Aorta (tissue), 5 donors: ENCODE results near the gene CD200R1L. TPM values are rescaled to one million over a fixed set of nuclear protein-coding genes. Genes with fewer than 3 reads are reported as not detected.
A peak's percentile ranks its signal among the peaks of the same experiment; 100 is the strongest.
"Not testable (repeated sequence)": the region's sequence is repeated elsewhere in the genome, so short reads cannot be mapped to it uniquely, and the experiment has no call there.

ENCODE experiments used
- ATAC-seq: fragments of 200-7000 bp; cut with Tn5 transposase; one replicate; pipeline ENCODE4 v1.9.1; 2022; ENCODE audit warnings: moderate library complexity; ENCODE audit not compliant: low FRiP score
- DNase-seq, 2 donors: peaks; one replicate each; pipeline ENCODE4 v3.0.0-alpha.2; 2020
- H3K27ac ChIP-seq, 2 donors: one replicate each; pipeline ENCODE4 v1.5.1; 2013; ENCODE audit warnings: low read length in 2 of 2, mild to moderate bottlenecking in 2 of 2, moderate library complexity in 2 of 2, control low read depth in 1 of 2, inconsistent platforms in 1 of 2, low read depth in 1 of 2
- H3K27me3 ChIP-seq, 2 donors: one replicate each; pipeline ENCODE4 v1.6.1; 2013; ENCODE audit warnings: control low read depth in 1 of 2, low read length in 1 of 2, mild to moderate bottlenecking in 1 of 2, moderate library complexity in 1 of 2; ENCODE audit not compliant: insufficient read depth in 2 of 2, control insufficient read depth in 1 of 2
- H3K36me3 ChIP-seq, 2 donors: one replicate each; pipeline ENCODE4 v1.6.1; 2013; ENCODE audit warnings: control low read depth in 1 of 2, low read length in 1 of 2, mild to moderate bottlenecking in 1 of 2; ENCODE audit not compliant: insufficient read depth in 2 of 2, control insufficient read depth in 1 of 2
- H3K4me1 ChIP-seq, 2 donors: one replicate each; pipeline ENCODE4 v1.6.1; 2013; ENCODE audit warnings: low read length in 2 of 2, control low read depth in 1 of 2, mild to moderate bottlenecking in 1 of 2, moderate library complexity in 1 of 2; ENCODE audit not compliant: insufficient read depth in 2 of 2, control insufficient read depth in 1 of 2
- H3K4me3 ChIP-seq, 2 donors: one replicate each; pipeline ENCODE4 v1.5.1; 2013; ENCODE audit warnings: low read length in 2 of 2, control low read depth in 1 of 2, mild to moderate bottlenecking in 1 of 2
- H3K9me3 ChIP-seq: one replicate; pipeline ENCODE4 v1.6.1; 2013; ENCODE audit warnings: mild to moderate bottlenecking, low read length; ENCODE audit not compliant: control insufficient read depth
- WGBS, 2 donors: extraction: QIAGEN DNeasy Blood & Tissue Kit; methylation state at CpG; one replicate each; pipeline ENCODE4 v1.1.7; 2013; 5-methylcytosine and 5-hydroxymethylcytosine counted together
- intact Hi-C, 2 donors: fragments of 100-400 bp; cut with DNase I; formaldehyde crosslinking; loops; one replicate each; pipeline versions ENCODE4 v1.14.2 to v1.15.0; 2022
- polyA plus RNA-seq, 2 donors: library from polyadenylated mRNA; stranded (reverse); fragments of 200-250 nt; gene quantifications; one replicate each; pipeline ENCODE4 v1.2.3, GENCODE V29; 2013
- total RNA-seq, 2 donors: library from RNA; stranded (reverse); fragmentation: NEBNext Ultra II Directional; extraction: Animal tissue kit (Norgen Biotek cat#: 25700); gene quantifications; one replicate each; pipeline ENCODE4 v1.2.1, GENCODE V29; 2021
- donor health status: healthy with polysubstance abuse.
- donor health status: Bipolar disorder and iron deficiency.
- donor health status: DM: no; HTN: no; CAD: no.
- donor health status: DM: no; HTN: no; CAD: no.
- donor health status: DM: yes; HTN: yes; CAD: no.

CD200R1L gene
- total and polyA plus RNA-seq, 4 donors = not detected

GRCh38 chr3:112871735-112872134 is 25.1 kb upstream of the CD200R1L start:
- ATAC-seq = peak; percentile 38
- Histone ChIP-seq H3K4me1 (no peaks in the 10 kb centered on the region), H3K36me3 (no peaks in the 10 kb centered on the region), H3K4me3 (no peak overlapping the region), H3K27me3 (no peaks in the 10 kb centered on the region), H3K9me3 (peaks cover 6% of the 10 kb centered on the region), H3K27ac (no peak overlapping the region)
- no peak for DNase-seq
- 79 to 81% methylated on average over 3 of the region's 3 CpGs for WGBS, 2 donors
- intact Hi-C loops = no loop called here

GRCh38 chr3:112865757-112866156 is 19.1 kb upstream of the CD200R1L start:
- ATAC-seq = no peak
- no peaks in the 10 kb centered on the region for H3K36me3 ChIP-seq
- WGBS, 2 donors = 65 to 67% methylated on average over 2 of the region's 2 CpGs
- intact Hi-C loops = no loop called here
- no peaks in the 10 kb centered on the region for H3K27me3 ChIP-seq
- H3K4me3 ChIP-seq = no peak overlapping the region
- no peaks in the 10 kb centered on the region for H3K4me1 ChIP-seq
- DNase-seq = no peak
- peaks cover 3% of the 10 kb centered on the region for H3K9me3 ChIP-seq
- H3K27ac ChIP-seq = no peak overlapping the region

GRCh38 chr3:112860898-112861297 is 14.2 kb upstream of the CD200R1L start:
- no peaks in the 10 kb centered on the region for H3K4me1 ChIP-seq
- intact Hi-C loops = no loop called here
- H3K36me3 ChIP-seq = no peaks in the 10 kb centered on the region
- H3K9me3 ChIP-seq = peaks cover 3% of the 10 kb centered on the region
- H3K4me3 ChIP-seq = no peak overlapping the region
- DNase-seq (no peak), ATAC-seq (no peak)
- H3K27ac ChIP-seq = no peak overlapping the region
- no peaks in the 10 kb centered on the region for H3K27me3 ChIP-seq

- intact Hi-C loops = no loop called here
- no peak overlapping the region for H3K4me3 ChIP-seq
- no peaks in the 10 kb centered on the region for H3K36me3 ChIP-seq
- WGBS, 2 donors = 69 to 80% methylated on average over 2 of the region's 2 CpGs
- H3K9me3 ChIP-seq = peaks cover 3% of the 10 kb centered on the region
- no peak for ATAC-seq
- H3K4me1 ChIP-seq = no peaks in the 10 kb centered on the region
- H3K27me3 ChIP-seq = no peaks in the 10 kb centered on the region
- H3K27ac ChIP-seq = no peak overlapping the region
- DNase-seq = no peak
Observed at GRCh38 chr3:112858410-112859069, 11.9 kb upstream of the CD200R1L start.

GRCh38 chr3:112857526-112857925 is 10.9 kb upstream of the CD200R1L start:
- no peak for DNase-seq
- H3K4me3 ChIP-seq = no peak overlapping the region
- no peaks in the 10 kb centered on the region for H3K27me3 ChIP-seq
- H3K4me1 ChIP-seq = no peaks in the 10 kb centered on the region
- no peaks in the 10 kb centered on the region for H3K36me3 ChIP-seq
- no peak for ATAC-seq
- H3K27ac ChIP-seq = no peak overlapping the region
- intact Hi-C loops = no loop called here
- H3K9me3 ChIP-seq = peaks cover 3% of the 10 kb centered on the region

- no peaks in the 10 kb centered on the region for H3K27me3 ChIP-seq
- DNase-seq (no peak), ATAC-seq (no peak)
- no peaks in the 10 kb centered on the region for H3K36me3 ChIP-seq
- no peaks in the 10 kb centered on the region for H3K4me1 ChIP-seq
- intact Hi-C loops = no loop called here
- no peak overlapping the region for H3K4me3 ChIP-seq
- H3K27ac ChIP-seq = no peak overlapping the region
- H3K9me3 ChIP-seq = peaks cover 3% of the 10 kb centered on the region
Observed at GRCh38 chr3:112856537-112856936, 9.9 kb upstream of the CD200R1L start.

- H3K9me3 ChIP-seq = peaks cover 3% of the 10 kb centered on the region
- no peak for DNase-seq
- intact Hi-C loops = no loop called here
- no peak overlapping the region for H3K4me3 ChIP-seq
- no peaks in the 10 kb centered on the region for H3K27me3 ChIP-seq
- H3K36me3 ChIP-seq = no peaks in the 10 kb centered on the region
- no peak overlapping the region for H3K27ac ChIP-seq
- ATAC-seq = no peak
- no peaks in the 10 kb centered on the region for H3K4me1 ChIP-seq
Observed at GRCh38 chr3:112855883-112856282, 9.2 kb upstream of the CD200R1L start.

GRCh38 chr3:112855074-112855473 is 8.4 kb upstream of the CD200R1L start:
- intact Hi-C loops, H3K4me3 ChIP-seq, H3K4me1 ChIP-seq, H3K27ac ChIP-seq, H3K27me3 ChIP-seq, H3K36me3 ChIP-seq, H3K9me3 ChIP-seq, ATAC-seq, DNase-seq: not testable (repeated sequence)
- WGBS, 2 donors = 68 to 82% methylated on average over 3 of the region's 3 CpGs

GRCh38 chr3:112848196-112848595 is 1.5 kb upstream of the CD200R1L start:
- 44 to 54% methylated on average over 3 of the region's 3 CpGs for WGBS, 2 donors
- H3K36me3 ChIP-seq = no peaks in the 10 kb centered on the region

More at GRCh38 chr3:112848196-112848595, 1.5 kb upstream of the CD200R1L start:
- ATAC-seq (no peak), DNase-seq (no peak)
- intact Hi-C loops = no loop called here
- no peaks in the 10 kb centered on the region for H3K27me3 ChIP-seq
- H3K4me3 ChIP-seq = no peak overlapping the region
- H3K27ac ChIP-seq = no peak overlapping the region
- no peaks in the 10 kb centered on the region for H3K4me1 ChIP-seq
- H3K9me3 ChIP-seq = peaks cover 2% of the 10 kb centered on the region
